NCI-H2171 treated with DMSO at 0.1 percent for 48 hours (cell line): ENCODE results near the gene ZNG1F.
"Not testable (repeated sequence)": the region's sequence is repeated elsewhere in the genome, so short reads cannot be mapped to it uniquely, and the experiment has no call there.

Experiments
- DNase-seq: peaks from one replicate; lab custom pipeline; 2025; lab: John Stamatoyannopoulos, UW

ZNG1F gene

DNA sequence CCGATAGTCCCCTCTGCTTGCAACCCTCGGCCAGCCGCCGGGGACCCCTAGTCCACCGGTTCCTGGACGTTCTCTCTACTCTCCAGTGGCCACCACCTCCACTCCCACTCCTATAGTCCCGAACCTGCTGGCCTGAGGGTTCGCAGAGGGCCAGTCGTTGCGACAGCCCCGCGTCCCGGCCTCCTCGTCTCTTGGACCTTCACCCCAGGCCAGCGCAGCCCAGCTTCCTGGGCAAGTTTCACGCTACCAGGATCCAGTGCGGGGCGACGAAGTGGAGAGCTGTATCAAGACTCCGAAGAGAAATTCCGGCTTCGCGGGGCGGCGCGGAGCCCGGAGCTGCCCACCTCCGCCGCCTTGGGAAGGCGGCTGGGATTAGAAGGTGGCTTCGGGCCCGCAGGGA, 65.7 kb downstream of the ZNG1F start:
- not testable (repeated sequence) for DNase-seq

DNA sequence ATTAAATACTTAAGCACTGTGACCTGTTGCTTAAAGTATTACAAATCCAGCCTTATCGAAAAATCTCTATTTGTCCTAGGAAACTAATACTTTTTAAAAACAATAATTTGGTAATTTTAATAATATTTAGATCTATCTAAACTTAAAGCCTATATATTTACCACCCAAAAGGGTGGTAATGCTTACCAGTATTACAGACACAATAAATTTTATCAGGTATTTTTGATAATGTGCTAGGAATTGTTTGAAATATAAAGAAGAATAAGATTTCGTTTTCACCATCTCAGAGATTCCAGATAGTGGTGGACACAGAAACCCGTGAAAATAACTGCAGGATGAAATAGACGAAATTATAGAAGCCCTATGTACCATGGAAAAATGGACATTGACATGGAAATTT, 68.4 kb downstream of the ZNG1F start:
- DNase-seq = not testable (repeated sequence)

DNA sequence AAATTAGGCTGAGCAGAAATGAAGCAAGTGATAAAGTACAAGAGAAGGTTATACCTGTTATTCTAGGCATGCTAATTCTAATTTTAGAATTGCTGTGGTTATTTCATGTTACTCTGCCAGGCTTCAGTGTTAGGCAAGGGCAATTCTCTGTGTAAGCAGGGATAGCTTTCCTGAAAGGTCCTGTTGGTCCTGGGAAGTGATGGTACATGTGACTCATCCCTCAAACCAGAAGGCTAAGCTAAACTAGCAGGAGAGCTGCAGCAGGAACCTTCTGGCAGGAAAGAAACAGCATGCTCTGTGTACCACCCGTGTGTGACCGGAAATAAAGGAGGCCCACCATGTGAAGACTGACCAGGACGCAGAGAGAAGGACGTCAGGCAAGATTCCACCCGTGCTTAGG, 69.4 kb downstream of the ZNG1F start:
- not testable (repeated sequence) for DNase-seq

DNA sequence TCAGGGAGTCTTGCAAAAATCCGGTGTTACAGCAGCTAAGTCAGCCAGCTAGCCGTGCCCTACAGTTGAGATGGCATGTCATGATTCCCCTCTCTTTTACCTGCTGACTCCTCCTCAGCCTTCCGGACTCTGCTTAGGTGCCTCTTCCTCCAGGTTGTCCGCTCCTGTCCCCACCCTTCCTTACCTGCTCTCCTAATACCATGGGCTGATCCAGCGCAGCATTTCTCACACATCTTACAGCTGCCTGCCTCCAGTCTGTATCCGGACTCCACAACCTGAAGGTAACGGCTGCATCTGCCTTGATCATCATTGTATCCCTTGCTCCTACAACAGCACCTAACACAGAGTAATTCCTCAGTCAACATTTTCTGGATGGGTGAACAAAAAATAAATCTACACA, 69.8 kb downstream of the ZNG1F start:
- DNase-seq = not testable (repeated sequence)

DNA sequence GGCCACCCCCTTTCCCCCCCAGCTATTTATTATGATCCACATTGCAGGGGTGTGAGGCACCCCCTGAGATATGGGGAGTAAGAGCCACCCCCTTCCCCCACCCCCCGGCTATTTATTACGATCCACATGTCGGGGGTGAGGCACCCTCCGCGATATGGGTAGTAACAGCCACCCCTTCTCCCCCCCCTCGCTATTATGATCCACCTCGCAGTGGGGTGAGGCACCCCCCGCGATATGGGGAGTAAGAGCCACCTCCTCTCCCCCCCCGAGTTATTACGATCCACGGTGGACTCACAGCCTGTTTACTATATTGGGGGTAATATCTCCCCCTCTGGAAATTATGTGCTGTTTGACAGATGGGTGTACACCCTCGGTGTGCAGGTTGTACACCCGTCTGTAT, 75.8 kb downstream of the ZNG1F start:
- not testable (repeated sequence) for DNase-seq

DNA sequence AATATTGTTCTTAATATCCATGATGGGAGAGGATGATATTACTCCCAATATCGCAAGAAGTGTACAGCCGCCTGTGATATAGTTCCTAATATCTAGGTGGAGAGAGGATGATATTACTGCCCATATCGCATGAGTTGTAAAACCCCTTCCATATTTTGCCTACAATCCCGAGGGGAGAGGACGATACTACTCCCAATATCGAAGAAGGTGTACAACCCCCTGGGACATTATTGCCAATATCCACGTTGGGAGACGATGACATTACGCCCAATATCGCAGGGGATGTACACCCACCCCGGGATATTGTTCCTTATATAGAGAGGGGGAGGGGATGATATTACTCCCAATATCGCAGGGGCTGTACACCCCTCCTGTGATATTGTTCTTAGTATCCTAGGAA, 77.7 kb downstream of the ZNG1F start:
- DNase-seq = not testable (repeated sequence)

DNA sequence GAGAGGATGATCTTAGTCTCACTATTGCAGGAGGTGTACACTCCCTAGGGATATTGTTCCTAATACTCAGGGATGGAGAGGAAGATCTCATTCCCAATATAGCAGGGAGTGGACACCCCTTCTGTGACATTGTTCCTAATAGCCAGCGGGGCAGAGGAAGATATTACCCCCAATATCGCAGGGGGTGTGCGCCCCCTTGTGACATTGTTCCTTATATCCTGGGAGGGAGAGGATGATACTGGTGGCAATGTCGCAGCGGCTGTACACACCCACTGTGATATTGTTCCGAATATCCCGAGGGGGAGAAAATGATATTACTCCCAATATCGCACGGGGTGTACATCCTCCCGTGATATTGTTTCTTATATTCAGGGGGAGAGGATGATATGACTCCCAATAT, 78.2 kb downstream of the ZNG1F start:
- DNase-seq = not testable (repeated sequence)

DNA sequence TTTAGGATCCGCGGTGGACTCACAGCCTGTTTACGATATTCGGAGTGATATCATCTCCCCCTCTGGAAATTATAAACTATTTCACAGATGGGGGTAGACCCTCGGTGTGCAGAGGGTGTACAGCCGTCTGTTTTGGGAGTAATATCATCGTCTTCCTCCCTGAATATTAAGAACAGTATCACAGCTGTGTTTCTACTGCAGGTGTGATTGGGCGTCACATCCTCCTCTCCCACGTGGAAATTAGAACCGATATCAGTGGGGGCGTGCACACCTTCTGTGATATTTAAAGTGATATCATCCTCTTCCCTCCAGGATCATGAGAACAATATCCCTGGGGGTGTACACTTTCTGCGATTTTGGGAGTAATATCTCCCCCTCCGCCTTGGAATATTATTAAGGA, 79.9 kb downstream of the ZNG1F start:
- DNase-seq = not testable (repeated sequence)

DNA sequence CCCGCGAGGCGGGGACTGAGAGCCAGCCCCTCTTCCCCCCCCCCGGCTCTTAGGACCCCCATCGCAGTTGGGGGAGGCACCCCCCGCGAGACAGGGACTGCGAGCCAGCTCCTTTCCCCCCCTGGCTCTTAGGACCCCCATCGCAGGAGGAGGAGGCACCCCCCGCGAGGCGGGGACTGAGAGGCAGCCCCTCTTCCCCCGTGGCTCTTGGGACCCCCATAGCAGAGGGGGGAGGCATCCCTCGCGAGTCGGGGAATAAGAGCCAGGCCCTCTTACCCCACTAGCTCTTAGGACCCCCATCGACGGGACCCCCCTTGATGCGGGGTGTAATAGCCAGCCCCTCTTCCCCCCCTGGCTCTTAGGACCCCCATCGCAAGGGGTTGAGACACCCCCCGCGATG, 80.3 kb downstream of the ZNG1F start:
- not testable (repeated sequence) for DNase-seq

DNA sequence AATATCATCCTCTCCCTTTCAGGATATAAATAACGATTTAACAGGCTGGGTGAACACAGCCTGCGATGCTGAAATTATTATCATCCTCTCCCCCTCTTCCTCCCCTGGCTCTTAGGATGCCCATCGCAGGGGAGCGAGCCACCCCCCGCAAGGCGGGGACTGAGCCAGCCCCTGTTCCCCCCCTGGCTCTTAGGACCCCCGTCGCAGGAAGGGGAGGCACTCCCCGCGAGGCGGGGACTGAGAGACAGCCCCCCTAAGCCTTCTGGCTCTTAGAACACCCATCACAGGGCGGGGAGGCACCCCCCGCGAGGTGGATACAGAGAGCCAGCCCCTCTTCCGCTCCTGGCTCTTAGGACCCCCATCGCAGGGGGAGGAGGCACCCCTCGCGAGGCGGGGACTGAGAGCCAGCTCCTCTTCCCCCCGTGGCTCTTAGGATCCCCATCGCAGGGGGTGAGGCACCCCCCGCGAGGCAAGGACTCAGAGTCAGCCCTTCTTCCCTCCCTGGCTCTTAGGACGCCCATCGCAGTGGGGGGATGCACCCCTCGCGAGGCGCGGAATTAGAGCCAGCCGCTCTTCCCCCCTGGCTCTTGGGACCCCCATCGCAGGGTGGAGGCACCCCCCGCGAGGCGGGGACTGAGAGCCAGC, 82.5 kb downstream of the ZNG1F start:
- not testable (repeated sequence) for DNase-seq

DNA sequence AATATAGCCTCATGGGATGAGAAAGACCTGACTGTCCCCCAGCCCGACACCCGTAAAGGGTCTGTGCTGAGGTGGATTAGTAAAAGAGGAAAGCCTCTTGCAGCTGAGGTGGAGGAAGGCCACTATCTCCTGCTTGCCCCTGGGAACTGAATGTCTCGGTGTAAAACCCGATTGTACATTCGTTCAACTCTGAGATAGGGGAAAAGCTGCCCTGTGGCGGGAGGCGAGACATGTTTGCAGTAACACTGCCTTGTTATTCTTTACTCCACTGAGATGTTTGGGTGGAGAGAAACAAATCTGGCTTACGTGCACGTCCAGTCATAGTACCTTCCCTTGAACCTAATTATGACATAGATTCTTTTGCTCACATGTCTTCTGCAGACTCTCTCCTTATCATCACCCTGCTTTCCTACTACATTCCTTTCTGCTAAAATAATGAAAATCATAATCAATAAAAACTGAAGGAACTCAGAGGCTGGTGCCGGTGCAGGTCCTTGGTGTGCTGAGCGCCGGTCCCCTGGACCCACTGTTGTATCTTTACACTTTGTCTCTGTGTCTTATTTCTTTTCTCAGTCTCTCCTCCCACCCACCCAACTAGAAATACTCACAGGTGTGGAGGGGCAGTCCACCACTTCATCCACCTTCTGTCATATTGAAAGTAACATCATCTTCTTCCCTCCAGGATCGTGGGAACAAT, 83.4 kb downstream of the ZNG1F start:
- DNase-seq = not testable (repeated sequence)

DNA sequence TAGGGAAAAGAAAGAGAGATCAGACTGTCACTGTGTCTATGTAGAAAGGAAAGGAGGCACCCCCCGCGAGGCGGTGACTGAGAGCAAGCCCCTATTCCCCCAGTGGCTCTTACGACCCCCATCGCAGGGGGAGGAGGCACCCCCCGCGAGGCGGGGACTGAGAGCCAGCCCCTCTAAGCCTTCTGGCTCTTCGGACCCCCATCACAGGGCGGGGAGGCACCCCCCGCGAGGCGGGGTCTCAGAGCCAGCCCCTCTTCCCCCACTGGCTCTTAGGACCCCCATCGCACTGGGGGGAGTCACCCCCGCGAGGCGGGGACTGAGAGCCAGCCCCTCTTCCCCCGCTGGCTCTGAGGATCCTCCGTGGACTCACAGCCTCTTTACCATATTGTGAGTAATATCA, 84.6 kb downstream of the ZNG1F start:
- not testable (repeated sequence) for DNase-seq

DNA sequence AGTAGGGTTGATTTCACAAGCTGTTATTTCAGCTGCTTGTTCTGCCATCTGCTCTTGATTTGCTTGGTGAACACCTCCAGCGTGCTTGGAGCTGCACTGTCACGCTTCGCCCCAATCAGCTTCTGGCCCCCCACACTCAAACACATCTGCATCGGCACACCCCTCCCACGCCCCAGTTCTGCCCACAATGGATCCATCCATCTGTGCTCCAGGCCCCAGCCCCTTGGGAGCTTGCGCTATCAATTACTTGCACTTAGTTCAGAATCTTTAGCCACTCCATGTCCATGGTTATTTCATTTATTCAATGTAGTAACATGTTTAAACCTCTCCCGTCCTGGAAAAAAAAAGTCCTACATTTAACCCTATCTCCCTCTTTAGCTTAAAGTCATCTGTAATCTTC, 88.6 kb downstream of the ZNG1F start:
- not testable (repeated sequence) for DNase-seq

DNA sequence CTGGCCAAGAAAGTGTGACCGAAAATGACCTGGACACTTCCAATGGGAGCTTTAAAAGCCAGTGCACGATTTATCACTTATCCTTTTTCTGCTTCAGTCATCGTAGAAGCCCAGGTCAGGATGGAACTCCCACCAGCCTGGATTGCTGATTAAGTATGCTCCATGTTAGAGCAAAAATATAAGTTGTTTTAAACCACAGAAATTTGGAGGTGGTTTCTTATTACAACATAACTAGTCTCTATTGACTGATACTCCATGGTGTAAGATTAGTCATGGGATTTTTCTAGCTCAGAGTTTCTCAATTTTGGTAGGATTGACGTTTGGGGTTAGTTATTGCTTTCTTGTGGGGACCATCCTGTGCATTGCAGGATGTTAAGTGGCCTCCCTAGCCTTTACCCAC, 90.4 kb downstream of the ZNG1F start:
- not testable (repeated sequence) for DNase-seq

DNA sequence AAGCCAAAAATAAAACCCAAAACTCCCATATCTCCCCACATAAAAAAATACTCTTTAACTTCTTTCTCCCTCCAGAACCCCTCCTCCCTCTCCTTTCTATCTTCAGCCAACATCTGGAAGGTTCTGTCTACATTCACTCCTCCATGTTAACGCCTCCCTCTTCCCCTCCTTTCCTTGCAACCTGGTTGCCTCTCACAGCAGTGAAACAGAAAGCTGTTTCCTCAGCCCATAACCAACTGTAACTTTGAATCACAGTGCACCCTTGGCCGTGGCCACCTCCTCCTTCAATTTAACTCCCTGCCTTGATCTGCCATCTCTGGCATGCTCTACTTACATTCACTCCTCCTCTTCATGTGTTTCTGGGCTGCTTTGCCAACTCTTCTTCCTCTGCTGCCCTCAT, 94.1 kb downstream of the ZNG1F start:
- not testable (repeated sequence) for DNase-seq

DNA sequence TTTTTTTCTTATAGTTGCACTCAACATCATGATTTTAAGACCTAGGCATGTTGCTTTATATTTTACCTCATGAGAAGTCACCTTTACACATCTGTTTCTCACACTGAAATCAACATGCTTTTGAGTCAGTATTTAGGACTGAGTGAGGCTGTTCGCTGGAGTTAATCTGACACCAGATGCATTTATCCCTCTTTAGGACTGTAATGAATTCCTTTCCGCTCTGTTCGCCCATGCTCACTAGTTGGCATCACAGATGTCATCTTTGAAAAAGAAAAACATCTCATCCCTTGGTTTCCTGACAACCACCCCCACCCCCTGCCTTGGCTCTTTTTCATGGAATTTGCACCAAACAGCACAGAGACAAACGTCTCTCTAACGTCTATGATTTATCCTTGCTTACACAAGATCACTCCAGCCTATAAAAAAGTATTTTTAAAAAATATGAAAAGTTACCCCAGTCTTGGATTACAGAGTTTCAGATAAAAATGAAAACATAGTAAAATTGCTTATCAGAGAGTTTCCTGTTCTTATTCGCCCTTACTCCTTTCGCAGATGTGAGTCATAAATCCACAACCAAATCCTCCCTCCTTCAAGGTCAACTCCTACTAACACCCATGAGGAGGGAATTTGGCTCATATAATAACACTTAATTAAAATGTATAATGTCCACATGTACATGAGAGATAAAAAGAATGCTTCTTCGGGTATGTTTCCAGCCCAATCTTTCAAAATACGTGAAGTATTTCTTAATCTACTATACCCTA, 94.9 kb downstream of the ZNG1F start:
- DNase-seq = not testable (repeated sequence)

DNA sequence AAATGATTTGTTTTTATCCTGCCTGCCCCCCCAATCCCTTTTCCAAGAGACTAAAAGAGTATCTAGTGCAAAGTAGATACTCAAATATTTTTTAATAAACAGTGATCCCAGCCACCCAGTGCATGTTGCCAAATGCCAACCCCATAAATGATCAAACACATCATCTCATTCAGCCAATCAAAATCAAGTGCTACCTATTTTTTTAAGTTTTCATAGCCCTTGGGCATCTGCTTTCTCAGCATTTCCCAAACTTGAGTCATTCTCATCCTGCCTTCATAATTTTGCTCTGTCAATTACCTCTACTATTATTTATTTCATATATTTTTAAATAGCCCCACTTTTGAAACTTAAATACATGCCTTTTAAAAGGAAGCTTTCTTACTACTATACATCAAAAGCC, 98.2 kb downstream of the ZNG1F start:
- not testable (repeated sequence) for DNase-seq

DNA sequence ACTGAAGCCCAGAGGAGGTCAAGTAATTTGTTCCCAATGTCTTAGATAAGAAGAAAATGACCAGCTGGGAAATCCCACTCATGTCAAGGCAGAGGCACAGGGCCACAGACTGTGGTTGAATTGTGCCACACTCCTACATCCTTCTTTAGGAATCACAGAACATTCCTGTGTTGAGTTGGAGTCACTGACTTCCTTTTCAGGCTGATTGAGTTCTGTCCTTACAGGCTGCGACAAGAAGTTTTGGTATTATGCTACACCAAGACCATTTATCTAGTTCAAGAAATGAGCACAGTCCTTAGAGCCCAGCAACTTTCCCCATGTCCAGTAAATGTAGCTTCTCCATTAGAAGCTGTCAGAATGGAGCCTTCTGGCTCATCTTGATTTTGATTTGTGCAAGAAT, 98.7 kb downstream of the ZNG1F start:
- DNase-seq = not testable (repeated sequence)

DNA sequence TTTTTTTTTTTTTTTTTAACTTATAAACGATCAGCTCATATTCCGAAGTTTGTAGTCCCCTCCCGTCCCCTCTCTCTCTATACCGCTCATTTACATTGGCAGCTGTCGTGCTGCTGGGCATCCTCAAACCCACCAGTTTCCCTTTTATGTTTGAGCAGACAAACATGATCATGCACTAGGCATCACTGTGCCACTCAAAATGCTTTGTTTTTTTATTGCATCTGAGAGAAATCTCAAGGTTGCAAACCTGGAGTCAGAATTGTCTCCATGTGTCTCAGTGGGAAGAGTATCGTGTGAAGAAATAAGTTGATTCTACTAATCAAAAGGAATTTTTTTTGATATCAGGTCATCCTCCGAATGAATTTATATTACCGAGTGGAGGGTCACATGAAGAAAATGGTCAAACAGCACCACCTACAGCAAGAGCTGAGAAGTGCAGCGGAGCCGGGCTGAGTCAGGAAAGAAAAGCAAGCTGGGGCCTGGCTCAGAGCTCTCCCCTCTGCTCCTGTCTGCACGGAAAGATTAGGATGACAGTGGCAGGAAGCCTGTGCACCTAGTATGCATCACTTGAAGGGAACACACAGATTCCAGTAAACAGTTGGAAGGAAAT, 100.6 kb downstream of the ZNG1F start:
- DNase-seq = not testable (repeated sequence)

DNA sequence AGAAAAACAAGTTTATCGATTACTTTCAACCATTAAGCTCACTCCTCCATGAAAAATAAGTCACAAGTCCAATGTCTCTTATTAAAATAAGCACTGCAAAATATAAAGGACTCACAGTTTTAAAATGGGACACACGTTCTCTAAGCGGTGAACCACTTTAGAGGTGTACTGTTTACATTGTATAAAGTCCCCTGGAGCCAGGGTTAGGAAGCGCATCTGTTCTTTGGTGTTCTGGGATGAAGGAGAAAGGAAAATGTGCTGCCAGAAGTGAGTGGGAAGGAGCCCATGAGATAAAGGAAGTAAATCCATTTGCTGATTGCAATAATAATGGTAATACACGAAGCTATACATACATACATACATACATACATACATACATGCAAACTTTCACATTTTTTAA, 101.2 kb downstream of the ZNG1F start:
- DNase-seq = not testable (repeated sequence)

DNA sequence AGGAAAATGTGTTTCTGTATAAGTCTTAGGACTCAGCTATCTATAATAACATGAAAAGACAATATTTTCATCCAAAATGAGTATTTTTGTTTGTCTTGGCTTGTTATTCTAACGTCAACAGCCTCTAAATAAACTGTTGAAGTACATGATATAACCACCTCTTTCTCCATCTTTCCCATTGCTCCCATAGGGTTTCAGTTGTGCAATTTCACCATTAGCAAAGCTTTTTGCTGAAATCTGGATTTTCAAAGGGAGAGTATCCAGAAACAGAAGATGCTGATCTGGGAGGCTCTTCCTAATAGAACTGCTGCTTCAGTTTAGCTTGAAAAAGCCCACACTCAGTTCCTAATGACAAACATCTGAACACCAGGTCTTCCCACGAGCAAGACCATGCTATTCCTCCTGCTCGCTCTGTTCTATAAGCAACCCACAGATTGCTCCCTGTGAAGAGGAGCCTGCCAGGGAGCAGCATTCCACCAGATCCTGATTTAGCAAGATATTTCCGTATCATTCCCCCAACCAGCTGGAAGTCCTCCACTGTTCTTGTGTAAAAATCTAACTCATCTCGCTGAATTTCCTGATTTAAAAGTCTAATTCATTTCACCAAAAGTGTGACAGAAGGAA, 101.8 kb downstream of the ZNG1F start:
- DNase-seq = not testable (repeated sequence)

DNA sequence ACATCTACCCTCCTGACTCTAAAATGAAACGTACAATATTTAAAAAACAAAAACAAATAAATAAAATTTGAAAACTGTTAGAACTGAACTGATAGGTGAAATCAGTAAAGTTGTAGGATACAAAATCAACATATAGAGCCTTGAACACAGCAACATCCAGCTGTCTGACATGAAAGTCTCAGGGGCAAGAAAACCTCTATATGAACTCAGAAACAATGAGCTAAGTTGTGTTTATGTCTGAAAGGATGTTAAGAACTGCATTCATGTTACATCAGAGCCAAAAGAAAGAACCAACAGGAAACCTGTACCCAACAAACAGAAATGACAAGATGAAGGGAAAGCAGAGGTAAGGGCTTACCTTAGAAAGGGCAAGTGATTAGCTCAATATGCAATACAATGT, 102.4 kb downstream of the ZNG1F start:
- DNase-seq = not testable (repeated sequence)
